NCI-H146 treated with DMSO at 0.1 percent for 48 hours (cell line): ENCODE results near the gene LRRC46.

Experiments used
- DNase-seq: peaks from one replicate; lab custom pipeline; 2025; ENCODE audit not compliant: unreplicated experiment; lab: John Stamatoyannopoulos, UW

The LRRC46 gene

GRCh38 chr17:47808830-47809480, 22.5 kb upstream of the LRRC46 start:
- DNase-seq, result no peak

GRCh38 chr17:47810200-47810821, 21.2 kb upstream of the LRRC46 start:
- DNase-seq, result no peak

GRCh38 chr17:47810901-47811635, 20.4 kb upstream of the LRRC46 start:
- no peak for DNase-seq

GRCh38 chr17:47811709-47812108, 19.8 kb upstream of the LRRC46 start:
- DNase-seq, result no peak

GRCh38 chr17:47812146-47812920, 19.1 kb upstream of the LRRC46 start:
- no peak for DNase-seq

GRCh38 chr17:47813077-47813476, 18.4 kb upstream of the LRRC46 start:
- no peak for DNase-seq

- no peak for DNase-seq
These were observed 17.9 kb upstream of the LRRC46 start for GRCh38 chr17:47813512-47814031.

GRCh38 chr17:47815106-47815918, 16.2 kb upstream of the LRRC46 start:
- DNase-seq, result no peak

GRCh38 chr17:47816111-47816735, 15.2 kb upstream of the LRRC46 start:
- DNase-seq, result no peak

- DNase-seq, result no peak
These were observed 14.5 kb upstream of the LRRC46 start for GRCh38 chr17:47816947-47817346.

GRCh38 chr17:47818002-47818695, 13.3 kb upstream of the LRRC46 start:
- no peak for DNase-seq

GRCh38 chr17:47819475-47819874, 12.0 kb upstream of the LRRC46 start:
- DNase-seq, result no peak

- no peak for DNase-seq
These were observed 11.3 kb upstream of the LRRC46 start for GRCh38 chr17:47820033-47820789.

- DNase-seq, result no peak
These were observed 10.4 kb upstream of the LRRC46 start for GRCh38 chr17:47821031-47821423.

- DNase-seq, result peak; percentile 65
These were observed 9.8 kb upstream of the LRRC46 start, which contains the start of gene OSBPL7 for GRCh38 chr17:47821424-47822391. Gene OSBPL7 (minus strand): TSS chr17:47821794. CDS start chr17:47820278, 1,516 bp downstream.

GRCh38 chr17:47822785-47823184, 8.7 kb upstream of the LRRC46 start:
- no peak for DNase-seq

- no peak for DNase-seq
These were observed 8.0 kb upstream of the LRRC46 start for GRCh38 chr17:47823519-47823918.
